HepG2 (cell line): ENCODE measurements around the gene VARS1.

Source experiments
- BRD4 ChIP-seq: sonication (generic); formaldehyde crosslinking; IDR thresholded peaks from 2 replicates; pipeline ENCODE4 v1.4.0; 2020; ENCODE audit warnings: missing genetic modification reagents
- PHB2 ChIP-seq: fragments of 450-650 bp; IDR thresholded peaks from 2 replicates; pipeline ENCODE4 v1.6.1; 2018; ENCODE audit not compliant: partially characterized antibody
- POLR2A ChIP-seq, 2 experiments: IDR thresholded peaks; 2 replicates each; pipeline ENCODE4 v1.6.1; 2011; ENCODE audit warnings: low read depth in 2 of 2, low read length in 2 of 2, mild to moderate bottlenecking in 1 of 2, moderate library complexity in 1 of 2; ENCODE audit not compliant: insufficient read depth in 1 of 2
- POLR2AphosphoS5 ChIP-seq: IDR thresholded peaks from 2 replicates; pipeline ENCODE4 v1.6.1; 2012; ENCODE audit warnings: low read depth, low read length
- SMC3 ChIP-seq: IDR thresholded peaks from 2 replicates; pipeline ENCODE4 v1.6.1; 2011; ENCODE audit warnings: low read length, improper control_type of control experiment
- SNAI1 ChIP-seq: sonication (generic); formaldehyde crosslinking; IDR thresholded peaks from 2 replicates; pipeline ENCODE4 v1.5.0; 2020; ENCODE audit warnings: mild to moderate bottlenecking, missing genetic modification reagents, borderline replicate concordance
- YY1 ChIP-seq: IDR thresholded peaks from 2 replicates; pipeline ENCODE4 v1.6.1; 2011; ENCODE audit warnings: low read length, low read depth, moderate library complexity, mild to moderate bottlenecking; ENCODE audit not compliant: insufficient read depth, insufficient replicate concordance
- ZBTB7A ChIP-seq: sonication (generic); formaldehyde crosslinking; IDR thresholded peaks from 2 replicates; pipeline ENCODE4 v1.8.0; 2022; ENCODE audit warnings: mild to moderate bottlenecking, missing genetic modification reagents
- ZKSCAN5 ChIP-seq: sonication (generic); formaldehyde crosslinking; IDR thresholded peaks from 2 replicates; pipeline ENCODE4 v1.5.1; 2020; ENCODE audit warnings: mild to moderate bottlenecking, missing genetic modification reagents
- TF ChIP-seq, protein P1 (sequence below): sonication (generic); formaldehyde crosslinking; IDR thresholded peaks from 2 replicates; pipeline ENCODE4 v1.4.0; 2020; ENCODE audit warnings: missing genetic modification reagents

DNA sequence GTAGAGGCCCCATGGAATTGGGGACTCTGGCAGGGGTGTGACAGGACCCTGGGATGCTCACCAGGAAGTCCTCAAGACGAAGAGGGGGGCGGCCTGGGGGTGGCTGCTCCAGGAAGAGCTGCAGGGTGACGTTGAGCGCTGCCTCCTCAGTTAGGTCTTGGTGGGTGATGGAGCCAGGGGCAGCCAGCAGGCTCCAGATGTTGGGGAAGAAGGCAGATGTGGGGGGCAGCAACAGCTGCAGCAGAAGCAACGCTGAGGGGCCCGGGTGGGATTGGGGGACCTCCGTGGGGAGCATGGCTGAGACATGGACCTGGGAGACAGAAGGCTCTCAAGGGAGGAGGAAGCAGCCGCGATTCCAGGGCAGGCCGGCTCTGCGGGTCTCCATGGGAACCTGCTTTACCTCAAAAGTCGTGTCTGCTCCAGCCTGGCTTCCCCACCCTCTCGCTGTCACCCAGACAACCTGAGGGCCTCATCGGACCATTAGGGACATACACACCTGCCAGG lies 19.0 kb downstream of the VARS1 start:
- TF ChIP-seq SNAI1 (CRISPR knock-in tag): no peak
- TF ChIP-seq, protein P1, sequence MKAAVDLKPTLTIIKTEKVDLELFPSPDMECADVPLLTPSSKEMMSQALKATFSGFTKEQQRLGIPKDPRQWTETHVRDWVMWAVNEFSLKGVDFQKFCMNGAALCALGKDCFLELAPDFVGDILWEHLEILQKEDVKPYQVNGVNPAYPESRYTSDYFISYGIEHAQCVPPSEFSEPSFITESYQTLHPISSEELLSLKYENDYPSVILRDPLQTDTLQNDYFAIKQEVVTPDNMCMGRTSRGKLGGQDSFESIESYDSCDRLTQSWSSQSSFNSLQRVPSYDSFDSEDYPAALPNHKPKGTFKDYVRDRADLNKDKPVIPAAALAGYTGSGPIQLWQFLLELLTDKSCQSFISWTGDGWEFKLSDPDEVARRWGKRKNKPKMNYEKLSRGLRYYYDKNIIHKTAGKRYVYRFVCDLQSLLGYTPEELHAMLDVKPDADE (CRISPR knock-in tag): no peak
- no peak for TF ChIP-seq BRD4
- TF ChIP-seq SMC3: no peak
- no peak for TF ChIP-seq YY1
- no peak for TF ChIP-seq PHB2
- no peak for TF ChIP-seq POLR2AphosphoS5
- no peak for TF ChIP-seq POLR2A (IDR thresholded peaks at IDR 0.05; ENCODE audit: insufficient read depth in 1 of 2, low read depth in 2 of 2, low read length in 2 of 2)
- TF ChIP-seq ZBTB7A (CRISPR knock-in tag): no peak
- TF ChIP-seq ZKSCAN5 (CRISPR knock-in tag): no peak
